Keratinocyte (primary cell): ENCODE data around the gene CLSTN2. TPM values are rescaled to one million over a fixed set of nuclear protein-coding genes. Genes with fewer than 3 reads are reported as not detected.

ENCODE experiments used
- DNase-seq: peaks from one replicate; pipeline ENCODE4 v3.0.0-alpha.2; 2011; ENCODE audit warnings: low read depth, missing footprints, low spot score
- FAIRE-seq: peaks from 2 replicates; lab custom pipeline; 2011; peaks lifted over from hg19 to GRCh38; lab: Jason Lieb, UNC
- H2AFZ ChIP-seq: 2 replicates; pipeline ENCODE4 v1.6.0; 2012; ENCODE audit warnings: low read length, control low read depth, inconsistent platforms; ENCODE audit not compliant: control insufficient read depth
- H3K27ac ChIP-seq: 2 replicates; pipeline ENCODE4 v1.5.1; 2011; ENCODE audit warnings: low read length; ENCODE audit not compliant: control insufficient read depth, insufficient read depth
- H3K27me3 ChIP-seq: 3 replicates; pipeline ENCODE4 v1.6.0; 2011; ENCODE audit warnings: low read length; ENCODE audit not compliant: control insufficient read depth, insufficient read depth; ENCODE audit errors: extremely low read depth
- H3K36me3 ChIP-seq, 2 experiments: 2 replicates in 1 of 2; 3 replicates in 1 of 2; pipeline ENCODE4 v1.5.1; 2011; ENCODE audit warnings: low read length in 2 of 2, mild to moderate bottlenecking in 1 of 2; ENCODE audit not compliant: control insufficient read depth in 2 of 2, insufficient read depth in 2 of 2; ENCODE audit errors: extremely low read depth in 1 of 2
- H3K4me1 ChIP-seq: 3 replicates; pipeline ENCODE4 v1.5.1; 2011; ENCODE audit warnings: low read length; ENCODE audit not compliant: control insufficient read depth, insufficient read depth; ENCODE audit errors: extremely low read depth
- H3K4me2 ChIP-seq: 3 replicates; pipeline ENCODE4 v1.6.0; 2011; ENCODE audit warnings: low read depth, low read length; ENCODE audit not compliant: control insufficient read depth, insufficient read depth; ENCODE audit errors: extremely low read depth
- H3K4me3 ChIP-seq, 3 experiments: fragments of 200-600 bp in 1 of 3; sonication (generic) in 1 of 3; 2 replicates in 2 of 3; 3 replicates in 1 of 3; pipeline ENCODE4 v1.5.1; 2011 to 2016; ENCODE audit warnings: low read length in 3 of 3, mild to moderate bottlenecking in 3 of 3, control low read depth in 2 of 3, inconsistent platforms in 1 of 3, low read depth in 1 of 3, mixed read lengths in 1 of 3, mixed run types in 1 of 3, moderate library complexity in 1 of 3; ENCODE audit not compliant: control insufficient read depth in 2 of 3, insufficient read depth in 2 of 3; ENCODE audit errors: extremely low read depth in 1 of 3
- H3K79me2 ChIP-seq: 2 replicates; pipeline ENCODE4 v1.6.0; 2012; ENCODE audit warnings: low read length; ENCODE audit not compliant: control insufficient read depth, insufficient read depth
- H3K9ac ChIP-seq: 3 replicates; pipeline ENCODE4 v1.6.0; 2011; ENCODE audit warnings: low read length; ENCODE audit not compliant: control insufficient read depth, insufficient read depth; ENCODE audit errors: extremely low read depth
- H3K9me1 ChIP-seq: 3 replicates; pipeline ENCODE4 v1.6.0; 2011; ENCODE audit warnings: low read length; ENCODE audit not compliant: control insufficient read depth, insufficient read depth; ENCODE audit errors: extremely low read depth
- H3K9me3 ChIP-seq: 2 replicates; pipeline ENCODE4 v1.5.1; 2012; ENCODE audit warnings: low read depth, low read length; ENCODE audit not compliant: control insufficient read depth
- H4K20me1 ChIP-seq: 3 replicates; pipeline ENCODE4 v1.6.0; 2011; ENCODE audit warnings: low read length; ENCODE audit not compliant: control insufficient read depth, insufficient read depth; ENCODE audit errors: extremely low read depth
- EZH2 ChIP-seq: IDR thresholded peaks from one replicate; pipeline ENCODE4 v1.6.1; 2012; ENCODE audit warnings: inconsistent platforms, mild to moderate bottlenecking, low read length, moderate library complexity
- dilution Hi-C: fragments of 300-500 bp; cut with MboI; formaldehyde crosslinking; loops from one replicate; pipeline ENCODE4 v1.7.0; 2020; ENCODE audit warnings: low sequenced_read_pairs; ENCODE audit not compliant: extremely low pct_ligation_motif_present
- polyA plus RNA-seq, 5 experiments: library from polyadenylated mRNA; depleted of rRNA in 3 of 5; stranded (reverse) in 3 of 5; stranded (forward) in 1 of 5; unstranded in 1 of 5; fragments of >200 nt; gene quantifications; 1 replicate in 1 of 5; 2 replicates in 3 of 5; 3 replicates in 1 of 5; pipeline versions ENCODE4 v1.2.1 to v1.2.3, GENCODE V29; 2011 to 2012; ENCODE audit warnings: missing spikeins in 2 of 5, low read depth in 1 of 5, low replicate concordance in 1 of 5
- TF ChIP-seq, protein P1 (sequence below), 3 experiments: IDR thresholded peaks in 1 of 3; conservative IDR thresholded peaks in 1 of 3; optimal IDR thresholded peaks in 1 of 3; 2 replicates in 2 of 3; 3 replicates in 1 of 3; pipeline versions ENCODE3 to v1.5.1; 2011; ENCODE audit warnings: low read length in 3 of 3, mild to moderate bottlenecking in 3 of 3, moderate library complexity in 2 of 3, control low read depth in 1 of 3, inconsistent platforms in 1 of 3; ENCODE audit not compliant: insufficient read depth in 2 of 3; ENCODE audit errors: extremely low read depth in 1 of 3

CLSTN2 gene
- polyA plus RNA-seq, 1 donor (not counting 4 experiments of a cell fraction or from before 2014, with no cell fraction given) = 0.09 TPM

- Histone ChIP-seq H3K27ac (no peak overlapping the region), H3K36me3 (no peaks in the 10 kb centered on the region), H3K27me3 (peaks cover 8% of the 10 kb centered on the region), H3K9me1 (no peaks in the 10 kb centered on the region), H3K4me1 (no peaks in the 10 kb centered on the region), H2AFZ (no peak overlapping the region), H3K9ac (no peak overlapping the region), H3K4me2 (no peak overlapping the region), H3K79me2 (no peaks in the 10 kb centered on the region), H3K9me3 (no peaks in the 10 kb centered on the region), H3K4me3 (no peak overlapping the region), H4K20me1 (no peaks in the 10 kb centered on the region)
- no peak for TF ChIP-seq EZH2
- TF ChIP-seq, protein P1, sequence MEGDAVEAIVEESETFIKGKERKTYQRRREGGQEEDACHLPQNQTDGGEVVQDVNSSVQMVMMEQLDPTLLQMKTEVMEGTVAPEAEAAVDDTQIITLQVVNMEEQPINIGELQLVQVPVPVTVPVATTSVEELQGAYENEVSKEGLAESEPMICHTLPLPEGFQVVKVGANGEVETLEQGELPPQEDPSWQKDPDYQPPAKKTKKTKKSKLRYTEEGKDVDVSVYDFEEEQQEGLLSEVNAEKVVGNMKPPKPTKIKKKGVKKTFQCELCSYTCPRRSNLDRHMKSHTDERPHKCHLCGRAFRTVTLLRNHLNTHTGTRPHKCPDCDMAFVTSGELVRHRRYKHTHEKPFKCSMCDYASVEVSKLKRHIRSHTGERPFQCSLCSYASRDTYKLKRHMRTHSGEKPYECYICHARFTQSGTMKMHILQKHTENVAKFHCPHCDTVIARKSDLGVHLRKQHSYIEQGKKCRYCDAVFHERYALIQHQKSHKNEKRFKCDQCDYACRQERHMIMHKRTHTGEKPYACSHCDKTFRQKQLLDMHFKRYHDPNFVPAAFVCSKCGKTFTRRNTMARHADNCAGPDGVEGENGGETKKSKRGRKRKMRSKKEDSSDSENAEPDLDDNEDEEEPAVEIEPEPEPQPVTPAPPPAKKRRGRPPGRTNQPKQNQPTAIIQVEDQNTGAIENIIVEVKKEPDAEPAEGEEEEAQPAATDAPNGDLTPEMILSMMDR (optimal IDR thresholded peaks at IDR 0.05 in 1 of 3, IDR thresholded peaks at IDR 0.05 in 1 of 3, conservative IDR thresholded peaks at IDR 0.05 in 1 of 3; ENCODE audit: extremely low read depth in 1 of 3, insufficient read depth in 2 of 3, low read length in 3 of 3) = no peak
- dilution Hi-C loops = no loop called here
- FAIRE-seq (no peak), DNase-seq (no peak)
Observed at GRCh38 chr3:139941580-139941979, 6.6 kb downstream of the CLSTN2 start.

GRCh38 chr3:139944256-139944910 is 9.4 kb downstream of the CLSTN2 start:
- no peak overlapping the region for H3K27ac ChIP-seq
- no peaks in the 10 kb centered on the region for H3K9me3 ChIP-seq
- H3K4me1 ChIP-seq = no peaks in the 10 kb centered on the region
- DNase-seq = no peak
- H3K9me1 ChIP-seq = no peaks in the 10 kb centered on the region
- no peak overlapping the region for H3K9ac ChIP-seq
- H3K36me3 ChIP-seq = no peaks in the 10 kb centered on the region
- H2AFZ ChIP-seq = no peak overlapping the region
- no peak for FAIRE-seq
- no peak overlapping the region for H3K4me3 ChIP-seq
- TF ChIP-seq, protein P1 (optimal IDR thresholded peaks at IDR 0.05 in 1 of 3, IDR thresholded peaks at IDR 0.05 in 1 of 3, conservative IDR thresholded peaks at IDR 0.05 in 1 of 3; ENCODE audit: extremely low read depth in 1 of 3, insufficient read depth in 2 of 3, low read length in 3 of 3) = no peak
- no peak for TF ChIP-seq EZH2
- dilution Hi-C loops = no loop called here
- H3K27me3 ChIP-seq = no peaks in the 10 kb centered on the region
- no peaks in the 10 kb centered on the region for H3K79me2 ChIP-seq
- H3K4me2 ChIP-seq = no peak overlapping the region
- H4K20me1 ChIP-seq = no peaks in the 10 kb centered on the region
